GM12872 (cell line): Measurements from ENCODE around the gene CDK17.

ENCODE experiments used
- TF ChIP-seq, protein P1 (sequence below): IDR thresholded peaks from 3 replicates; pipeline ENCODE4 v1.5.1; 2011; ENCODE audit warnings: low read depth, mild to moderate bottlenecking, low read length, moderate library complexity; ENCODE audit not compliant: insufficient read depth

Gene CDK17

DNA sequence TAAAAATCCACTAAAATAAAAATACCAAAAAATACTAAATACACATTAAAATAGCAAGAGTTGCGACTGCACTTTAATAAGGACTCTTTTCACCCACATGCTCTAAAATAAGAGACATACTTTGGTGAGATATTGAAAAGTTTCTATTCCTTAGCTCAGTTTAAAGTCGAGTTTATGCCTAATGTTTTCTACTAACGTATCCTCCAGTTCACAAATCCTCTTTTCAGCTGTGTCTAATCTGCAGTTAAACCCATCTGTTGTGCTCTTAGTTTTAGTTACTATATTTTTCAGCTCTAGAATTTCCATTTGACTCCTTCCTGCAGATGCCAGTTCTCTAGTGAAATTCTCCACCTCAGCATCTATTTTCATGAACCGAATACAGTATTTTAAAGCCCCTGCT, 63.8 kb downstream of the CDK17 start:
- TF ChIP-seq, protein P1, sequence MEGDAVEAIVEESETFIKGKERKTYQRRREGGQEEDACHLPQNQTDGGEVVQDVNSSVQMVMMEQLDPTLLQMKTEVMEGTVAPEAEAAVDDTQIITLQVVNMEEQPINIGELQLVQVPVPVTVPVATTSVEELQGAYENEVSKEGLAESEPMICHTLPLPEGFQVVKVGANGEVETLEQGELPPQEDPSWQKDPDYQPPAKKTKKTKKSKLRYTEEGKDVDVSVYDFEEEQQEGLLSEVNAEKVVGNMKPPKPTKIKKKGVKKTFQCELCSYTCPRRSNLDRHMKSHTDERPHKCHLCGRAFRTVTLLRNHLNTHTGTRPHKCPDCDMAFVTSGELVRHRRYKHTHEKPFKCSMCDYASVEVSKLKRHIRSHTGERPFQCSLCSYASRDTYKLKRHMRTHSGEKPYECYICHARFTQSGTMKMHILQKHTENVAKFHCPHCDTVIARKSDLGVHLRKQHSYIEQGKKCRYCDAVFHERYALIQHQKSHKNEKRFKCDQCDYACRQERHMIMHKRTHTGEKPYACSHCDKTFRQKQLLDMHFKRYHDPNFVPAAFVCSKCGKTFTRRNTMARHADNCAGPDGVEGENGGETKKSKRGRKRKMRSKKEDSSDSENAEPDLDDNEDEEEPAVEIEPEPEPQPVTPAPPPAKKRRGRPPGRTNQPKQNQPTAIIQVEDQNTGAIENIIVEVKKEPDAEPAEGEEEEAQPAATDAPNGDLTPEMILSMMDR, result no peak

DNA sequence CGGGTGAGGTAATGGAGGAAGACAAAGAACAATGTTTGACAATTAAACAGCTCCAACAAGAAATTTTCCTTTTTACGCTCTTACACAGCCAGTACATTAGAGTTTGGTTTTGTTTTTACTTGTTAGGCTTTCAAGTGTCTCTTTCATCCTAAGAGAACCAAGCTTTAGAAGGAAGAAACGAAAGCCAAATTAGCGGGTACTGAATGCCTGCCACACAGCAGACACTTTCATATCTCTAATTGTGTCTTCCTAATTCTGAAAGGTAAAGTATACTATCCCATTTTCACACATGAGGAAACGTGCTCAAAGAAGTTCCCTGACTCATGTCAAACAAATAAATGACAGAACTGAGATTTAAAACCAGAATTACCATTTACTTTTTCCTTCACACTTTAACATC, 65.0 kb downstream of the CDK17 start:
- TF ChIP-seq, protein P1, result no peak

DNA sequence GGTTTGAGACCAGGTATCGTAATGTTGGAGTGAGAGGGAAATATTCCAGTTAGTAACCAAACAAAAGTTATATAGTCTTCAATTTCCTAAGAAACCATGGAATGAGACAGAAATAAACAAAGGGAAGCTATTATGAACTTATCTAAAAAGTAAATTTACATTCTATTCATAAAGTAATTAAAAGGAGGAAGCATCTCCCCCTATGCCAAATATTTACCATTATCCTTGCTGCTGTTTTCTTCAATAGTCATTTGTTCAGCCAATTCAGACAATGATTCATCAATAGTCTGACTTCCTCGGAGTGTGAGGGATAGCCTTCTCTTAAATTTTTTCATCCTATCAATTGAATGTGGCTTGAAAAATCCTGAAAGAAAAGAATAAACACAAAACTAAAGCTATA, 65.7 kb downstream of the CDK17 start:
- TF ChIP-seq, protein P1, result no peak

DNA sequence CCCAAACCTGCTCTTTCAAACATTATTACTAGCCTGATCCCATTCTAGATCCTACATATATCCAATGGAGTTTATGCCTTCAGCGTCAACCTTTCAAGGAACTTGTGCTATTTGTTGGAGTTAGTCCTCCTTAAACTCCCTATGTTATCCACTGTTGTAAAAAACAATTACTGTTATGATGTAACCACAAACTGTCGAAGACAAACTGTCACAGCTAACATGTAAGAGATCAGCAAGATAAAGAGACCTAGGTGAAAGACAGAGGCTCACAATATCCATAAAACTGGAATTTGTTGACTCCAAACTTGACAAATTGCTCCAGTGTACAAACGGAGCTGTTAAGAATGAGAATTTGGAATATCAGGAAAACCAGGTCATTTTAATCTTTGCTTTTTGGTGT, 70.7 kb downstream of the CDK17 start:
- TF ChIP-seq, protein P1, result no peak

DNA sequence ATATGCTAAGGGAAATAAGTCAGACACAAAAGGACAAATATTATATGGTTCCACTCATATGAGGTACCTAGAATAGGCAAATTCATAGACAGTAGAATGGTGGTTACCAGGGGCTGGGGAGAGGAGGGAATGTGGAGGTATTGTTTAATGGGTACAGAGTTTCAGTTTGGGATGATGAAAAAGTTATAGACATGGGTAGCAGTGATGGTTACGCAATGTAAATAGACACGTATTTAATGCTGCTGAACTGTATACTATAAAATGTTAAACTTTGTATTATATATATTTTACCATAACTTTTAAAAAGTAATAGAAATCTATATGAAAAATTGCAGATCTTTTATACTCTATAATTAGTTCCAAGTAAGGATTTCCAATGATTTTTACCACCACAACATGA, 71.2 kb downstream of the CDK17 start:
- TF ChIP-seq, protein P1, result no peak

DNA sequence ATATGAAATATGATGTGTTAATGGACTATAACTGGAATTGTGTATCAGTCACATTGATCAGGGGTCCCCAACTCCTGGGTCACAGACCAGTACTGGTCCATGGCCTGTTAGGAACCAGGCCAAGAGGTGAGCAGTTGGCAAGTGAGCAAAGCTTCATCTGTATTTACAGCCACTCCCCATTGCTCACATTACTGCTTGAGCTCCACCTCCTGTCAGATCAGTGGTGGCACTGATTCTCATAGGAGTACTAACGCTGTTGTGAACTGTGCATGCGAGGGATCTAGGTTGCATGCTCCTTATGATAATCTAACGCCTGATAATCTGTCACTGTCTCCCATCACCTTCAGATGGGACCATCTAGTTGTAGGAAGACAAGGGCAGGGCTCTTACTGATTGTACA, 72.3 kb downstream of the CDK17 start:
- TF ChIP-seq, protein P1, result no peak

DNA sequence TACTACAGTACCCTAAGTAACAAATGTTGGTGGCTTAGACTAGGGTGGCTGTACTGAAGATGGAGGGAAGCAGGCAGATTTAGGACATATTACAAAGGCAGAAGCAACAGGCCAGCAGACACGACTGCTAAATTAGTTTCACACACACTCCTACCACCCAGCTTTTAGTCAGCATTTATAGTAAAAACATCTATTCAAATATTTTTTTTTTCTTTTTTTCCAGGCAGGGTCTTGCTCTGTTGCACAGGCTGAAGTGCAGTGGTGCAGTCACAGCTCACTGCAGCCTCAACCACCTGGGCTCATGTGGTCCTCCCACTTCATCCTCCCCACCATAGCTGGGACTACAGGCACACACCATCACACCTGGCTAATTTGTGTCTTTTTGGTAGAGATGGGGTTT, 72.9 kb downstream of the CDK17 start:
- TF ChIP-seq, protein P1, result no peak
